C4-2B (cell line): ENCODE data around the gene GHSR.

Source experiments
- CTCF ChIP-seq: fragments of 450-650 bp; conservative IDR thresholded peaks from 2 replicates; pipeline ENCODE4 v1.5.1; 2017; ENCODE audit warnings: mild to moderate bottlenecking
- ZFX ChIP-seq: fragments of 450-650 bp; IDR thresholded peaks from 2 replicates; pipeline ENCODE4 v1.6.1; 2017

- no peak for TF ChIP-seq CTCF
- no peak for TF ChIP-seq ZFX
These were observed 42.3 kb downstream of the GHSR start for GRCh38 chr3:172405914-172406313.
